Activated CD4-positive, alpha-beta T cell treated with anti-CD3 and anti-CD28 coated beads for 4 hours (primary cell): Measurements from ENCODE around the gene EP300.
"Not testable (repeated sequence)": the region's sequence is repeated elsewhere in the genome, so short reads cannot be mapped to it uniquely, and the experiment has no call there.

ENCODE experiments used
- DNase-seq, 2 donors: peaks; one replicate each; pipeline ENCODE4 v3.0.0-alpha.2; 2020

The EP300 gene

GRCh38 chr22:41157083-41157482 lies 64.7 kb downstream of the EP300 start:
- no peak for DNase-seq

- no peak for DNase-seq
These were observed 76.8 kb downstream of the EP300 start for GRCh38 chr22:41169157-41169556.

- no peak for DNase-seq
These were observed 79.6 kb downstream of the EP300 start for GRCh38 chr22:41171996-41172395.

GRCh38 chr22:41175546-41175945 lies 83.2 kb downstream of the EP300 start:
- no peak for DNase-seq

- no peak for DNase-seq
These were observed 84.7 kb downstream of the EP300 start for GRCh38 chr22:41177040-41177621.

- DNase-seq = no peak
These were observed 85.4 kb downstream of the EP300 start for GRCh38 chr22:41177622-41178424.

GRCh38 chr22:41178425-41178975 lies 86.1 kb downstream of the EP300 start:
- no peak for DNase-seq

- DNase-seq = not testable (repeated sequence)
These were observed 88.0 kb downstream of the EP300 start for GRCh38 chr22:41180362-41180761.

- no peak for DNase-seq
These were observed 88.5 kb downstream of the EP300 start for GRCh38 chr22:41180926-41181325.

GRCh38 chr22:41181349-41182241 lies 89.2 kb downstream of the EP300 start:
- DNase-seq = no peak

GRCh38 chr22:41184679-41185078 lies 92.3 kb downstream of the EP300 start:
- DNase-seq = no peak

- no peak for DNase-seq
These were observed 99.1 kb downstream of the EP300 start for GRCh38 chr22:41191467-41191866.

- DNase-seq = no peak
These were observed 101.4 kb downstream of the EP300 start for GRCh38 chr22:41193829-41194228.

GRCh38 chr22:41197038-41197972 lies 104.9 kb downstream of the EP300 start:
- DNase-seq = peak; percentile 81 to 83

GRCh38 chr22:41198027-41198580 lies 105.7 kb downstream of the EP300 start:
- DNase-seq = peak; percentile 49 to 53

GRCh38 chr22:41201141-41201540 lies 108.7 kb downstream of the EP300 start:
- DNase-seq = no peak

- no peak for DNase-seq
These were observed 110.7 kb downstream of the EP300 start for GRCh38 chr22:41203118-41203517.

GRCh38 chr22:41204066-41204465 lies 111.7 kb downstream of the EP300 start:
- DNase-seq = no peak

- peak; percentile 96 to 99 for DNase-seq
These were observed 112.9 kb downstream of the EP300 start, which contains the start of gene L3MBTL2 for GRCh38 chr22:41204992-41205900. TSS of gene L3MBTL2 (plus strand) at chr22:41205312. CDS start at chr22:41205363, 51 bp downstream.

GRCh38 chr22:41206719-41207118 lies 114.3 kb downstream of the EP300 start:
- no peak for DNase-seq
